Ishikawa (cell line): ENCODE results near the gene PRSS2.

Source experiments
- CEBPB ChIP-seq: IDR thresholded peaks from 2 replicates; pipeline ENCODE4 v1.6.1; 2012
- CREB1 ChIP-seq: IDR thresholded peaks from 2 replicates; pipeline ENCODE4 v1.6.1; 2012; ENCODE audit warnings: low read depth
- EGR1 ChIP-seq: IDR thresholded peaks from 2 replicates; pipeline ENCODE4 v1.6.1; 2012
- EP300 ChIP-seq: IDR thresholded peaks from 2 replicates; pipeline ENCODE4 v1.6.1; 2012; ENCODE audit warnings: borderline replicate concordance
- FOXM1 ChIP-seq: IDR thresholded peaks from 2 replicates; pipeline ENCODE4 v1.6.1; 2012; ENCODE audit warnings: low read depth, borderline replicate concordance
- MAX ChIP-seq: IDR thresholded peaks from 2 replicates; pipeline ENCODE4 v1.6.1; 2012
- NFIC ChIP-seq: IDR thresholded peaks from 2 replicates; pipeline ENCODE4 v1.6.1; 2012
- RAD21 ChIP-seq: IDR thresholded peaks from 2 replicates; pipeline ENCODE4 v1.6.1; 2012; ENCODE audit warnings: low read depth
- REST ChIP-seq: IDR thresholded peaks from 2 replicates; pipeline ENCODE4 v1.6.1; 2012; ENCODE audit warnings: low read depth, mild to moderate bottlenecking
- TAF1 ChIP-seq: IDR thresholded peaks from 2 replicates; pipeline ENCODE4 v1.6.1; 2012; ENCODE audit warnings: low read depth, mild to moderate bottlenecking
- TCF12 ChIP-seq: IDR thresholded peaks from 2 replicates; pipeline ENCODE4 v1.6.1; 2012; ENCODE audit warnings: low read depth
- TEAD4 ChIP-seq: IDR thresholded peaks from 2 replicates; pipeline ENCODE4 v1.6.1; 2012
- YY1 ChIP-seq: IDR thresholded peaks from 2 replicates; pipeline ENCODE4 v1.6.1; 2012; ENCODE audit warnings: low read depth
- ZBTB7A ChIP-seq: IDR thresholded peaks from 2 replicates; pipeline ENCODE4 v1.6.1; 2012; ENCODE audit warnings: low read depth
- TF ChIP-seq, protein P1 (sequence below): IDR thresholded peaks from 2 replicates; pipeline ENCODE4 v1.6.1; 2012

Gene PRSS2

DNA sequence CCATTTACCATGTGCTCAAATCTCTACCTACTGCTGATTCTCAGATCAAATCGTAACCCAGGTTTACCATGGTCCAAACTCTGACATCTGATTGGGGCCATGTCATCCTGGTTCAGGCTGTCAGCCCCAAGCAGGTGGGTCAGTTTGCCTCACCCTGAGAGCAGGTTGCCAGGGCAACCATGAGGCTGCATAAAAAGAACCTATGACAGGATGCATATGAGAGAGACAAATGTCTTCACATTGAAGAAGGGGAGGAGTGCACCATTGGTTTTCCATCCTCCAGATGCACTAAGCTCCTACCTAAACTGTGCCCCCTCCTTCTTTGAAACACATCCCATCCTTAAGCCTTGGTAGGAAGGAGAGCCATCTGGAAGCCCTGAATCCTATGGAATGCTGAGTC, 11.3 kb upstream of the PRSS2 start:
- TF ChIP-seq NFIC (no peak), FOXM1 (no peak), TAF1 (no peak), CREB1 (no peak), MAX (no peak), EP300 (no peak), RAD21 (no peak), CEBPB (no peak), YY1 (no peak)

GRCh38 chr7:142760071-142760642, 10.6 kb upstream of the PRSS2 start:
- TF ChIP-seq NFIC, result no peak
- no peak for TF ChIP-seq TEAD4
- no peak for TF ChIP-seq EGR1
- no peak for TF ChIP-seq YY1
- TF ChIP-seq EP300, result no peak
- no peak for TF ChIP-seq TCF12
- no peak for TF ChIP-seq CEBPB
- no peak for TF ChIP-seq ZBTB7A
- no peak for TF ChIP-seq REST
- no peak for TF ChIP-seq CREB1
- no peak for TF ChIP-seq RAD21
- no peak for TF ChIP-seq TAF1
- no peak for TF ChIP-seq MAX
- TF ChIP-seq, protein P1, sequence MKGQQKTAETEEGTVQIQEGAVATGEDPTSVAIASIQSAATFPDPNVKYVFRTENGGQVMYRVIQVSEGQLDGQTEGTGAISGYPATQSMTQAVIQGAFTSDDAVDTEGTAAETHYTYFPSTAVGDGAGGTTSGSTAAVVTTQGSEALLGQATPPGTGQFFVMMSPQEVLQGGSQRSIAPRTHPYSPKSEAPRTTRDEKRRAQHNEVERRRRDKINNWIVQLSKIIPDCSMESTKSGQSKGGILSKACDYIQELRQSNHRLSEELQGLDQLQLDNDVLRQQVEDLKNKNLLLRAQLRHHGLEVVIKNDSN, result no peak
- no peak for TF ChIP-seq FOXM1

- TF ChIP-seq TAF1 (no peak), EGR1 (no peak), MAX (no peak), CEBPB (no peak), NFIC (no peak), FOXM1 (no peak), TCF12 (no peak)
- TF ChIP-seq, protein P1, result no peak
Observed at GRCh38 chr7:142762104-142762503, 8.7 kb upstream of the PRSS2 start.

DNA sequence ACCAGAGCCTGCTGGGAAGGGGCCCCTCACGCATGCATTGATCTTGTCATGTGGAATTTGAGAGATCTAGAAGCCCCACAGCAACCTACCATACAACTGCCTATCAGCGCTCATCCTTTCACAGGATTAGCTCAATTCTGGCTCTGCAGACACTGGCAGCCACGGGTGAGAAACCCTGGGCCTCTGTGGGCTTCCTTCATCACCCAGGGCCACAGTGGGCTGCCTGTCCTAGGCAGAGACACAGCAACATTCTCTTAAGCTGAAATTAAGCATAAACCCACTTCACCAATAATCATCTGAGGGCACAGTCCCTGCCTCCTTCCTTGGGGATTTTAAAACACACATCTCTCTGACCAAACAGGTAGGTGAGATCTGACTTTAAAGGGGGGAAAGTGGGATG, 3.3 kb upstream of the PRSS2 start:
- no peak for TF ChIP-seq EGR1
- TF ChIP-seq YY1, result no peak
- TF ChIP-seq TEAD4, result no peak
- no peak for TF ChIP-seq TCF12
- no peak for TF ChIP-seq TAF1
- TF ChIP-seq EP300, result no peak
- TF ChIP-seq FOXM1, result no peak
- TF ChIP-seq, protein P1, result no peak

DNA sequence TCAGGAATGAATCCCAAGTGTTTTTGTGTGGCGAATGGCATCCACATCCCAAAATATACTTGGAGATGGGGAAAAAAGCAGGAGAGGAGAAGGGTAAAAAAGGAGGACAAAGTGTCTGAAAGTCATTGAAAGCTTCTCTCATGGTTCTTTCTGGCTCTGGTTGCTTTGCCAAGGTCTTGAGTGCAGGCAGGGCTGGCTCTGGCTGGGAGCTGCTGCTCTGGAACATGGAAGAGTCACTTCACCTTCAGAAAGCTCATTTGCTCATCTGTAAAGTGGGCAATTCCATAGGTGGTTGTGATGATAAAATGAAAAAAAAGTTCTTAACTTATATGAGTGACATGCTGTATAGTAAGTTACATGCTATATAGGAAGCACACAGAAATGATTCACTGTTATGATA, 2.9 kb upstream of the PRSS2 start:
- TF ChIP-seq EP300 (no peak), TEAD4 (no peak), FOXM1 (no peak), CREB1 (no peak), EGR1 (no peak), ZBTB7A (no peak)

- no peak for TF ChIP-seq RAD21
- peak; percentile 71 for TF ChIP-seq CEBPB
- TF ChIP-seq EP300, result peak; percentile 97
- TF ChIP-seq MAX, result peak; percentile 68; the same call in 1 of the 2 replicates
- no peak for TF ChIP-seq YY1
- TF ChIP-seq TCF12, result peak; percentile 100
- TF ChIP-seq, protein P1, result no peak
- peak; percentile 93 for TF ChIP-seq TEAD4
- TF ChIP-seq NFIC, result peak; percentile 99
- no peak for TF ChIP-seq TAF1
- no peak for TF ChIP-seq CREB1
- no peak for TF ChIP-seq EGR1
- TF ChIP-seq ZBTB7A, result no peak
- no peak for TF ChIP-seq REST
- TF ChIP-seq FOXM1, result peak; percentile 93
Observed at GRCh38 chr7:142771353-142771723, 568 bp downstream of the PRSS2 start.
